T-helper 2 cell treated with Interferon-gamma antibody and Interleukin-4, amounts not matched to agents 100 ng/mL and 5 ng/mL, for 36 hours (primary cell): ENCODE data around the gene DHRS12. TPM values are rescaled to one million over a fixed set of nuclear protein-coding genes. Genes with fewer than 3 reads are reported as not detected.

Experiments used
- intact Hi-C: fragments of 100-400 bp; cut with micrococcal nuclease; formaldehyde crosslinking; loops from one replicate; pipeline ENCODE4 v1.15.1; 2023
- total RNA-seq: library from RNA; stranded (reverse); gene quantifications from 2 replicates; pipeline ENCODE4 v1.2.3, GENCODE V29; 2022

DHRS12 gene
- total RNA-seq, 1 donor from 2014 or later, result 3.8 TPM

DNA sequence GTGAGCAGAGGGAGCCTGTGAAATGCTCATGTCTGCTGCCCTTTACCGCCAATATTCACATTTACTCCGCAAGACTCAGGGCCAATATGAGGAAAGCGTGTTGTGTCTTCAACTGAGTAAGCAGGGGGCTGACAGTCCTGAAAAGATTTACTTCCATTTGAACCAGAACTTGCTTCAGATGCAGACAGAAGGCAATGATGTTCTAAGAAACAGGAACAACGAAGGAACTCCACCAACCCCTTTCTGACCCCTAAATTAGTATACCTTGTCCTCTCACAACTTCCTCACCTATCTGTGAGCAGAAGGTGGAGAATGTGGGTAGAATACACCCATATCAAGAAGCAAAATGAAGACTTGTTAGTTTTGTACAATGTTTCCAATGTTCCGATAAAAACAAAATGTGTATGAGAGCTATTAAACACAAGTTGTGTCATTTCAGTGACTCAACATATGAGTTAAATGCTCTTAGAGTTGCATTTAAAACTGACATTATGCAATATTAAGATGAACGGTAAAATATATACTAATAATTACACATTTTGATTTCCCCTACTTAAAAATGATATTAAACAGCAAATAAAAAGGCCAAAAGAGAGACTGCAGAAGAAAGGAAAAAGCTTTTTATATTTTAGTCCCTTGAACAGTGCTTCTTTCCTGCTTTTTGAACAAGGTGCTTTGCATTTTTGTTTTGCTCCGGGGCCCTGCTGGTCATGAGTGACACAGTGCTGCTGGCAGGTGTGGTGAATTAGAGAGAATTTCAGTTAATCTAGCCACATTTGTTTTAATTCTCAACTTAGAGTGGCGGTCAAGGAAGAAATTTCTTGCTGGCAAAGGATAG, 25.0 kb upstream of the DHRS12 start:
- intact Hi-C loops, result loop anchor here (5.0 kb wide), 1 partner anchor 298 kb away; the partner anchor contains the start of gene NEK5

DNA sequence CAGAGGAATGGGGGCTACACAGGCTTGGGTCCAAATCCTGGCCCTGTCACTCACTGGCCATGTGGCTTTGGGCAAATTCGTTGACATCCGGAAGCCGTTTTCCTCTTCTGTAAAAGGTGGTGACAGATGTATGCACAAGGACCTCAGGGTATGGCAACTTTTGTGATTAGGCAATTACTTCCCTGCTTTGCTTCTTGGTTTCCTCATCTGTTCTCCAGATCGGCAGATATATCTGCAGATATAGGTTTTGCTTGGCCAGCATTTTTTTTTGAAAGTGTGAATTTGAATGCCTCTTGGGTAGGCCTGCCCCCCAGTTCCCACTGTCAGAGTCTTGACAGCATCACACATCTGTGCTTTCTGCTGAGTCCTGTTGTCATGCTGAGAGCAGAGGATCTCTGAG, 23.3 kb upstream of the DHRS12 start:
- intact Hi-C loops, result loop anchor here (5.0 kb wide), 1 partner anchor 300 kb away; the partner anchor contains the start of gene NEK5

DNA sequence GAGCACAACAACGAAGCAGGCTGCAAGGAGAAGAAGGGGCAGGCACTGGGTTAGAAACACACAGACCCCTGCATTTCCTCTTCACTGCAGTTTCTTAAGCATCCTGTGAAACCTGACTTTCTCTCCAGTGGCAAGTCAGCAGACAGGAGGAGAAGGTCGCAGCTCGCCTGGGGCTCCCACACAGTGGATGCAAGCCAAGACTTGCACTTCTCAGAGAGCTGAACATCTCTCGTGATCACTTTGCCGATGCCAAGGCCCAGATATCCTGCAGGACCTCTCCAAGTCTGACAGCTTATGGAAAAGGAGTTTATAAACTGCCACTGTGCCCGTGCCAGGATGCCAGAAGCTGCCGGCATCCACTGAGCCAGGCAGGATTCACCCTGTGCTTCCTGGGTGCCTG, 22.6 kb upstream of the DHRS12 start:
- intact Hi-C loops, result loop anchor here (5.0 kb wide), 1 partner anchor 301 kb away; the partner anchor contains the start of gene NEK5

DNA sequence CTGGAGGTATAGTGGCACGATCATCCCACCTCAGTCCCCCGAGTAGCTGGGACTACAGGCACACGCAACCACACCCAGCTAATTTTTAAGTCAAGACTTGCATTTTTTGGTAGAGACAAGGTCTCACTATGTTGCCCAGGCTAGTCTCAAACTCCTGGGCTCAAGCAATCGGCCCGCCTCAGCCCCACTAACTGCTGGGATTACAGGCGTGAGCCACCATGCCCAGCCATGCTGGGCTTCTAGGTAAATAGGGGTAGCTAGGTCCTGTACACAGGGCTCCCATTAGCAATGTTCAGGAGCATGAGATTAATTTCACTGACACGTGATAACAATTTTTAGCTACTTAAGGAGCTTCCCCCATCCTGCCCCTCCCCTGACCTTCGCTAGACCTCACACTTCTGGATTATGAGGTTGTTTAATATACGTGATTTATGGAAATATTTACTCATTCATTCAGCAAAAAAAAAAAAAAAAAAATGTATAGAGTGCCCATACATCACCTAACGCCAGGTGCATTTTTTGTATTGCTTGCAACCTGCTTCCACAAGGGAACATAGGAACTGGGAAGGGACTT, 21.8 kb upstream of the DHRS12 start:
- intact Hi-C loops, result loop anchor here (1.0 to 5.0 kb wide), 2 partner anchors 10 to 302 kb away; partner anchors contain the start of gene NEK5

DNA sequence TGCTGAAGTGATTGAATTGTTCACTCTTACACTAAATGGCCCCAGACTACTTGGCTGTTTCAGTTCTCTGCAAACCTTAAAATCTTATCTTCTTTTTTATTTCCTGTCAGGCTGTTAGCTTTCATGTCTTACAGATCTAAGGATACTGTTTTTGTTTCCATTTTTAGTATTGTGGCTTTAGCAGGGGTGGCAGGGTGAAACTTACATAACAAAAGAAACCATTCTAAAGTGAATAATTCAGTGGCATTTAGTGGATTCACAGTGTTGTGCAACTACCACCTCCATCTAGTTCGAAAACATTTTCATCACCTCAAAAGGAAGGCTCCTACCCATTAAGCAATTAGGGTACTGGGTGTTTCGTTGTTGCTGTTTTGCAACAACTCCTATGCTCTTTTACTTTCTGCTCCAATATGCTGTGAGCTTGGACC, 21.2 kb upstream of the DHRS12 start:
- intact Hi-C loops, result loop anchor here (1.0 to 5.0 kb wide), 2 partner anchors 10 to 302 kb away; partner anchors contain the start of gene NEK5

DNA sequence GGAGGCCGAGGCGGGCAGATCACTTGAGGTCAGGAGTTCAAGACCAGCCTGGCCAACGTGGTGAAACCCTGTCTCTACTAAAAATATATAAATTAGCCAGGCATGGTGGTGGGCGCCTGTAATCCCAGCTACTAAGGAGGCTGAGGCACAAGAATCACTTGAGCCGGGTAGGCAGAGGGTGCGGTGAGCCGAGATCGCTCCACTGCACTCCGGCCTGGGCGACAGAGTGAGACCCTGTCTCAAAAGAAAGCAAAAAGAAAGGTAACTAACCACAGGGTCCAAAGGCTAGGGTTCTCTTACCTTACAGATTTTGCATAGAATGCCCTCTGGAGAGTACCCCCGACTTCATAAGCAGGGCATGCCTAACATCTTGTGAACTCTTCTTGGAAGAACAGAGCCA, 20.7 kb upstream of the DHRS12 start:
- intact Hi-C loops, result loop anchor here (1.0 to 5.0 kb wide), 2 partner anchors 9 to 303 kb away; partner anchors contain the start of gene NEK5

DNA sequence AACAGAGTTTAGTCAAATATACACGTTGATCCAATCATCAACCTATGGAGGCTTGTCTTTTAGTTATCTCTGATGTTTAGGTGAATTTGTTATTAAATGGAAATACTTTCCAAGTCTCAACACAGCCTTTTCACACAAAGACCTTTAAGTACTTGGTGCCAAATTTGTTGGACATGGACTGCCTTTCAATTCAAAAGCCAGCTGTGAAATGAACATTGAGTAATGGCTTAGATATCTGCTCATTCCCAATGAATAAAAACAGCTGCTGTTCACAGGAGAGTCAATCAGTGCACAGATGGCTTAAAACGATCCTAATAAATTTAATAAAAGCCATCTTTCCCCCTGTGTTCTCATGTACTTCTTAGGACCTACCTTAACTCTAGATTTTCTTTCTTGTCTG, 19.9 kb upstream of the DHRS12 start:
- intact Hi-C loops, result no loop called here

DNA sequence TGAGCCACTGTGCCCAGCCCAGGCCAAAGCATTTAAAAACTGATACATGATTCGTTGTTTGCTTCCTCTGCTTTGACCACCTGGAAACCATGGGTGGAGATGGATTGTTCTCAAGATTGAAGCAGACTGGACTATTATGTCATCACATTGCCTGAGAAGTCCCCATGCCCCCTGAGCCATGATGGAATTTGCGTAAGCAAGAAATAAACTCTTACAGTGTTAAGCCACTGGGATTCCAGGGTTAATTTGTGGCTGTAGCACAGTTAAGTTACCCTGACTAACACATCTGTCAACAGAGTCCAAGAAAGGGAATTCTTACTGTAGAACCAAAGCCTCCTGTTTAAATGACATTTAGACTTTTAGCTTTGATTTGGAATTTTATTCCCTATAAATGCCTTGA, 19.4 kb upstream of the DHRS12 start:
- intact Hi-C loops, result no loop called here

DNA sequence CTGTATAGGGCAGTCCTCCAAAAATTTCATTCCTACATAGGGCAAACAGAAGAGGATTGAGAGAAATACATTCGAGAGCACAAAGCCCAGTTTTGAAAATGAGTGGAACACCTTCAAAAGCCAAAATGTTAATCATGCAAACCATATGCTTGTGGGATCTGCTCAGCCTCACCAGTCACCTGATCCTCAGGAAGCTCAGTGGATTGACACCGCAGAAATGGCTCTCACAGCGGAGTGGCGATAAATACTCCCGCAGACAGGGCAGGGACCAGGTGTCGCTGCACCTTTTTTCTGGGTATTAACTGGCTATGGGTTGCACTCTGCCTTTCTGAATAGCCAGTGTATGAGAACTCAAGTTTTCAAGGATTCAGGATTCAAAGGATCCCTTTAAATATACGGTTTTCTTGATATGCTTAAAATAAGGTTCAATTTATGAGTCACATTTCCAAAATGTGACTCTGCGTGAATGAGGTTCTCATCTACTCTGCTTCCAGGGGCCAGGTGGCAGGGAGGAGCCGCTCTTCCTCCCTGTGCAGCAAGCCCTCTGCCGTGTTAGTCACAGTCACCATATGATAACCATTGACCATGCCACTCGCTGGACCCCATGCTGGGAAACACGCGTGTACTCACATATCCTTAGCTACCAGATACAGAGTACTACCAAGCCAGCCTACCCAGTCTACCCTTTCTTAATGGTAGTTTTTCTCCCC, 18.3 kb upstream of the DHRS12 start:
- intact Hi-C loops, result no loop called here

DNA sequence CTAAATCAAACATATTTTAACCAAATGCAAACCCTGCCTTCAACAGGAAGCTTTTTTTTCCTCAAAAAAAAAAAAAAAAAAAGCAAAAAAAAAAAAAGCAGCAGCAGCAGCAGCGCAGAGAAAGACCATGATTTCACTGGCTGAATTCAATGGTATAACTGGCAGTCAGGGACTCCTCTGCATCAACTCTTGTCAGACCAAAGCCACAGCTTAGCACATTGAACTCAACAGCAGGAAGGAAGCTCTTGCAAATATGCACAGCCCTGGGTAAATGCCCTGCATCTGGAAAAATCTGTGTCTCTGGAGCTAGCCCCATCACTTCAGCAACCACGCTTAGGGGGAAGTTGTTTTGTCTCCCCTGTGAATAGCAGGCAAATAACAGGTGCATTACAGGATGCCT, 17.6 kb upstream of the DHRS12 start:
- intact Hi-C loops, result no loop called here

DNA sequence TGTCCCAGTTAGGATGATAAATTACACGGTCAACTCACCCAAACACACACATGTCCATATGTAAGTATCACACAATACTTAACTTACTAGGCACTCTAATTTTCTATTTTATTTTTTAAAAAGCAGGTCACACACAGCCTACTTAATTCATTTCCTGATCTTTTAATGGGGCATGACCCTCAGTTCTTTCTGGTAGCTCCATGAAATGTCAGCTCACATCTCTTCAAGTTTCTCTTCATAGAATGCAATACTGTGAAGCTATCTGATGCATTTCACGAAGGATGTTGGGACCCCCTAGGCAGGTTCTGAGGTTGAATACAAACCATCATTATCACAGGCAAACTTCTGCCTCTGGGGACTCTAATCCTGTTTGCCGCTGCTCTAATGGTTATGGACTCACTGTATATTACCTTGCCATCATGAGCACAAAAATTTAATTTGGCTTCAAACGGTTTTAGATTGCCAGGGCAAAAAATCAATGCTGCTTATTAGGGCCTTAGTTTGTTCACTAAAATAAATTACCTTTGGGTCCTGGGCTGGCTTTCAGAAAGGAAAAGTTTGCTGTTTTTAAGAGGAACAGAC, 16.1 kb upstream of the DHRS12 start:
- intact Hi-C loops, result no loop called here

DNA sequence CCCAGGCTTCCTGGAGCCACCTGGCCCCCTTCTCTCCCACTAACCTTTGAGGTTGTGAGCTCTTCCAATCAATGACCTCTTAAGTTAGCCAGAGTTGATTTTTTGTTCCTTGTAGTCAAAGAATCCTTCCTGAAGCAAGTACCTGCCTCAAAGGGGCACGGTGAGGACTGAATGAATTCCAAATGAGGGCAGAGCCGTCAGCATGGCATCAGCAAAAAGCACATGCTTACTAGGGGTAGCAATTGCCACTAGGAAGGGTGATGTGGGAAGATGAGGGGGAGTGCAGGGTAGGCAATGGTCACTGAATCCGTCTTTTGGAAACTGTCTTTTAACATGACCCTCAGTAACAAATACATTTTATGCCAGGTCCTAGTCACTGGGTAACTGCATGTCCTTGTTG, 15.6 kb upstream of the DHRS12 start:
- intact Hi-C loops, result loop anchor here (10.0 kb wide), 1 partner anchor 375 kb away; no protein-coding TSS in a partner anchor

DNA sequence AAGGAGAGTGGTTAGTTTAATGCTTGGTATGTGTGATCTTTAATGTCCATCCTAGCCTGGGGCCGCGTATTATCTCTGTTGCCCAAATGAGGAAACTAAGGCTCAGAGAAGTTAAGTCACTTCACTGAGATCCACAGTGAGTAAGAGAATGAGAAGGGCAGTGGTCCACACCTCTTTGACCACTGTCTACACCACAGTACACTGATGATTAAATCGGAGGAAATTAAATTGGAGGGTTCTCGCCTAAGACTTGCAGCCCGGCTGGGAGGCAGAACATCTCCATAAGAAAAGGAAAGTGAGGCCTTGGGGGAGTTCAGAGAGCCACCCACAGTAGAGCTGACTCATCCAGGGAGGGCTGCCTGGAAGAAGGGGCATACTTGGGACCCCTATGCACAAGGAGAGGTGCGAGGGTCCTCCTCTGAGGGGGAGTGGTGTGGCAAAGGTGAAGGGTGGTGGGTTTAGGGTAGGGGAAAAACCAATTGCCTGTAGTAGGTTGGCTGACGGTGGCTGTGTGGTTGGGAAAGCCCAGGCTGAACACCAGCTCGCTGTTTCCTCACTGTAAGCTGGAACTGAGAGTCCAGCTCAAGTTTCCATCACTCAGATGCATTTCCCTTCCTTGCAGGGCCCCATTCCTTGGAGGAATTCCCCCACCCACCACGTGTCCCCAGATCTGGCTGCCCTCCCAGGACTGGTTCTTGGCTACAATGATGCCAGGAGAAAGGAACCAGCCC, 15.0 kb upstream of the DHRS12 start:
- intact Hi-C loops, result loop anchor here (10.0 kb wide), 1 partner anchor 376 kb away; no protein-coding TSS in a partner anchor

DNA sequence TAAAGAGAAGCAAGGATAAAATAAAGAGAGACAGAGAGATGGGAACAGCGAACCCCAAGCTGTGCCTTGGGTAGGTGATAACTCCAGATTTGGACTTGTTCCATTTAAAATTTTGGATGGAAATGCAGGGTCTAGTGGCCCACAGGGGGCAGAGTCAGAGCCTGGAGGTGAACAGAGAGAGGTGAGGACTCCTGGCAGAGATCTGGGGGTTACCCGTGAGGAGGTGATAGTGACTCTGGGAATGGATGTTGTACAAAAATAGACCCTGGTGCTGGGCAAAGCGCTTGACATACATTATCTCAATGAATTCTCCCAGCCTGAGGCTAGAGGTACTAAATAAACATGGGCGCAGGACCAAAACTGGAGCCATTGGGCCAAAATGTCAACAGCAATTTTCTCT, 14.3 kb upstream of the DHRS12 start:
- intact Hi-C loops, result loop anchor here (10.0 kb wide), 1 partner anchor 377 kb away; no protein-coding TSS in a partner anchor

DNA sequence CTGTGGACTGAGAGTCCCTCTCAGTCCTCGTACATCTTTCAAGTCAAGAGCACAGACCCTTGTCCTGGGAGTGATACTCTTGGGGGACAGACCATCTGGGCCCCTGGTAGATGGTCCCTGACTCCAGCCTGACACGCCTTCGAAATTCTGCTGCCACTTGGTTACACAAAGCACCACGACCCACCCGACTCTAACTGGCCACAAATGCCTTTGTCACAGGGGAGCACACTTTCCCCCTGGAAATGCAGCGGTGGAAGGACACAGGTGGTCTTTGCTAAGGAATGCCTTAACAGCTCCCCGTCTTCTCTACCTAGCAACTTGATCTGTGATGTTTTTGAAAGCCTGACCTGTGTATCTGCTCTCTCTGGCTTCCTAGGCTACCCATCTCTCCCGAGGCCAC, 13.8 kb upstream of the DHRS12 start:
- intact Hi-C loops, result loop anchor here (10.0 kb wide), 1 partner anchor 377 kb away; no protein-coding TSS in a partner anchor

DNA sequence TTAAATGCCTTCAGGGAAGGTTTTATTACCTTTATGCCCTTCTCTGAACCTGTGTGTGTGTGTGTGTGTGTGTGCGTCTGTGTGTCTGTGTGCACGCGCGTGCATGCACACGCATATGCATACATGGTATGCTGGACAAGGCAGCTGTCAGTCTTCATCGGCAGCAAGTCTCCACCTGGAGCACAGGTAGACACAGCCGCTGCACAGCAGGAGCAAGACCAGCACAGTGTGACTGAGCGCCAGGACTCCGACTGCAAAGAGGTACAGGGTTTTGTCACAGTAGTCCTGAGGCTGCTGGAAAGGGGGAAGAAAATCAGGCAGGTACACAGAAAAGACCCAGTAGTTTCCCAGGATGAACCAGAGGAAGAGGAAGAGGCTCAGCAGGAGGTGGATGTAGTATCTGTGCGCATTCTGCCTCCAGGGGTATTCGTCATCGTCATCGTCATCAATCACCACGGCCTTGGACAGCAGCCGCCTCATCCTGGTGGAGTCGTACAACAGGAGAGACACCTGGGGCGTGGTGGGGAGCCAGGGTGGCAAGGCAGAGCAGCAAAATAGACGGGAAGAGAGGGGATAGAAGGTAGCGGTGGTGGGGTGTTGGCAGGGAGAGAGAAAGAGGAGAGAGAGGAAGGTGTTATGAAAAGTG, 12.8 kb upstream of the DHRS12 start:
- intact Hi-C loops, result loop anchor here (10.0 kb wide), 1 partner anchor 378 kb away; no protein-coding TSS in a partner anchor

DNA sequence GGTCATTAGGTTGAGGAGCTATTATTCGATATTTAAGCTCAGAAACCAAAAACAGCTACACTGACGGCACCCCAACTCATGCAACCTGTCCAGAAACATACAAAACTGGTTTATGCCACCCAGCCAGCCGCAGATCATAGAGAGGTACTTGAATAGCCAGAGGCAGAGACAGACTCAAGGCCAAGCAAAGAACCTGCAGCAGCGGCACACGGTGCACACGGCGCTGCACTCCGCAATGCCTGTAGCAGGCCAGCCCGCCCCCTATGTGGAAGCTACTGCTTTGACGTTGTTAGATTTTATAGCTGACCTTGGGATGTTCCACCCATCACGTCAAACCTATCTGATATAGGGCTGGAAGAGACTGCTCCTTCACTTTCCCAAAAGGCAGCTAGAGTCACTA, 11.9 kb upstream of the DHRS12 start:
- intact Hi-C loops, result loop anchor here (1.0 to 10.0 kb wide), 6 partner anchors 9 to 379 kb away; partner anchors contain the start of gene TMEM272

DNA sequence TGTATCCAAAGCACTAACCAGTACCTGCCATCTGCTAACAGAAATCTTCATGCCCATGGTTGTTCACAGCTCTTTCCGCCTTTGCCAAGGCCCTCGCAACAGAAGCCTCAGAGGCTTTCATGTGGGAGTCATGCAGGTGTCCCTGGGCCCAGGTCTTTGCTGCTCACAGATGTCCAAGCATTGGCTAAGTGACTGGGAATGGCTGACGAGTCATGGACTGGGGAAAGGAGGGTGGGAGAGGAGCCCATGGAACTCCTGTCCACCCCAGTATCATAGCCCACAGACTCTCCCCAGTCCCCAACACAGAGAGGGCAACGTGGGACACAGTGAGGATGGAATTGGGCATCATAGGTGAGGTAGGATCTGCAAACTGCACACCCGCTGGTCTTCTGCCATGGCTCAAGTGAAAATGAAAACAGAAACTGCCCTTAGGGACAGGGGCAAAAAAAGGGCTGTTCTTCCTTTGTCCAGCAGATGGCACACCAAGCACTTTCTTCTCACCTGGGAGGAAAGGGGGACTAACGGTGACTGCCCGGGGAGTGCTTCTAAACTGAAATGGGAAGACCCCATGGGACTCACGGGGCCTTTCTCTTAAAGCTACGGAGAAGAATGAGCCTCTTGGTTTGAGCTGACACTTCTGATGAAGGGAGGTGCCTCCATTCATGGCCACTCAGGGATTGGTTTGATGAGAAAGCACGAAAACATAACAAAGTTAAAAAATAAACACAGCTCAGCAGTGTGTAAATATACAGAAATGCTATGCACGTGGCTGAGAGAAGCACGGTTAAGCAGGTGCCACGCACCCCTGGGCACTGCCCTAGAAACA, 11.1 kb upstream of the DHRS12 start:
- intact Hi-C loops, result loop anchor here (1.0 to 10.0 kb wide), 6 partner anchors 10 to 380 kb away; partner anchors contain the start of gene TMEM272

DNA sequence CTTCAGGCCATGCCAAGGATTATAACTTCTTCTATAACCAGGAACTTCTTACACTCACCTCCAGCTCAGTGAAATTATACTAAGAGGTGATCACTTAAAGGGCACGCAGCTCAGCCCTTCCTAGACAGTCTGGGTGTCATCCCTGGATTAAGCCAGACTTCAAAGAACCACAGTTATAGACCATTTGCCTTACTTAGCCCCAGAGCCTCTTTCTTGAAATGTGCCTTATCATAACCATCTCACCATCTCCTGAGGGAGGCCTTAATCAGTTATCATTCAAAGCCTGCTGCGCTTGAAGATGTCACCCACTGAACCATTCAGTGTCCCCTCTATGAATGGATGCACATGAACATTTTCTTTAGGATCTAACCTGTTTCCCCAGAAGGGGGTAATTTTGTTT, 10.1 kb upstream of the DHRS12 start:
- intact Hi-C loops, result loop anchor here (10.0 kb wide), 1 partner anchor 381 kb away; no protein-coding TSS in a partner anchor
